DMS53 (cell line): Measurements from ENCODE around the gene TSGA10.
A peak's percentile ranks its signal among the peaks of the same experiment; 100 is the strongest.
"Not testable (repeated sequence)": the region's sequence is repeated elsewhere in the genome, so short reads cannot be mapped to it uniquely, and the experiment has no call there.

ENCODE experiments used
- DNase-seq: peaks from one replicate; lab custom pipeline; 2025; lab: John Stamatoyannopoulos, UW

The TSGA10 gene

GRCh38 chr2:99154643-99155536, at the start of gene TSGA10, which contains the start of gene LIPT1:
Gene TSGA10 (minus strand): TSS chr2:99154942. CDS start chr2:99109439, 45,503 bp downstream.
Gene LIPT1 (plus strand): TSS chr2:99154967. CDS start chr2:99161958, 6,991 bp downstream.
- DNase-seq, result peak; percentile 100

GRCh38 chr2:99201959-99202678, 47.4 kb upstream of the TSGA10 start:
- DNase-seq, result no peak

- no peak for DNase-seq
Observed at GRCh38 chr2:99200076-99200800, 45.5 kb upstream of the TSGA10 start.

- DNase-seq, result peak; percentile 33
Observed at GRCh38 chr2:99198103-99198841, 43.5 kb upstream of the TSGA10 start.

- not testable (repeated sequence) for DNase-seq
Observed at GRCh38 chr2:99192364-99192763, 37.6 kb upstream of the TSGA10 start.

GRCh38 chr2:99190548-99190947, 35.8 kb upstream of the TSGA10 start:
- DNase-seq, result no peak

GRCh38 chr2:99188357-99188756, 33.6 kb upstream of the TSGA10 start:
- no peak for DNase-seq

GRCh38 chr2:99187011-99187410, 32.3 kb upstream of the TSGA10 start:
- no peak for DNase-seq

GRCh38 chr2:99184811-99185210, 30.1 kb upstream of the TSGA10 start:
- no peak for DNase-seq

GRCh38 chr2:99183025-99183424, 28.3 kb upstream of the TSGA10 start:
- DNase-seq, result peak; percentile 69

- DNase-seq, result peak; percentile 80
Observed at GRCh38 chr2:99181624-99182000, 26.9 kb upstream of the TSGA10 start.

- DNase-seq, result peak; percentile 100
Observed at GRCh38 chr2:99180755-99181623, 26.2 kb upstream of the TSGA10 start, which contains the start of the genes MITD1 and MRPL30. Gene MITD1 (minus strand): TSS chr2:99181058. CDS start chr2:99180981, 77 bp downstream. Gene MRPL30 (plus strand): TSS chr2:99181184. CDS start chr2:99186204, 5,020 bp downstream.

GRCh38 chr2:99171377-99172140, 16.8 kb upstream of the TSGA10 start:
- DNase-seq, result no peak

GRCh38 chr2:99169534-99169933, 14.8 kb upstream of the TSGA10 start:
- DNase-seq, result no peak

GRCh38 chr2:99166218-99166617, 11.5 kb upstream of the TSGA10 start:
- DNase-seq, result no peak

GRCh38 chr2:99159594-99159993, 4.9 kb upstream of the TSGA10 start:
- no peak for DNase-seq

GRCh38 chr2:99158599-99158998, 3.9 kb upstream of the TSGA10 start:
- DNase-seq, result peak; percentile 37

GRCh38 chr2:99156891-99157290, 2.1 kb upstream of the TSGA10 start:
- DNase-seq, result no peak

- DNase-seq, result peak; percentile 63
Observed at GRCh38 chr2:99153921-99154604, 679 bp downstream of the TSGA10 start.
